ENCODE results near the gene DPAGT1. TPM values are rescaled to one million over a fixed set of nuclear protein-coding genes. Genes with fewer than 3 reads are reported as not detected.
A peak's percentile ranks its signal among the peaks of the same experiment; 100 is the strongest.

The DPAGT1 gene
- total RNA-seq, 1 donor from 2014 or later = 34.3 TPM

DNA sequence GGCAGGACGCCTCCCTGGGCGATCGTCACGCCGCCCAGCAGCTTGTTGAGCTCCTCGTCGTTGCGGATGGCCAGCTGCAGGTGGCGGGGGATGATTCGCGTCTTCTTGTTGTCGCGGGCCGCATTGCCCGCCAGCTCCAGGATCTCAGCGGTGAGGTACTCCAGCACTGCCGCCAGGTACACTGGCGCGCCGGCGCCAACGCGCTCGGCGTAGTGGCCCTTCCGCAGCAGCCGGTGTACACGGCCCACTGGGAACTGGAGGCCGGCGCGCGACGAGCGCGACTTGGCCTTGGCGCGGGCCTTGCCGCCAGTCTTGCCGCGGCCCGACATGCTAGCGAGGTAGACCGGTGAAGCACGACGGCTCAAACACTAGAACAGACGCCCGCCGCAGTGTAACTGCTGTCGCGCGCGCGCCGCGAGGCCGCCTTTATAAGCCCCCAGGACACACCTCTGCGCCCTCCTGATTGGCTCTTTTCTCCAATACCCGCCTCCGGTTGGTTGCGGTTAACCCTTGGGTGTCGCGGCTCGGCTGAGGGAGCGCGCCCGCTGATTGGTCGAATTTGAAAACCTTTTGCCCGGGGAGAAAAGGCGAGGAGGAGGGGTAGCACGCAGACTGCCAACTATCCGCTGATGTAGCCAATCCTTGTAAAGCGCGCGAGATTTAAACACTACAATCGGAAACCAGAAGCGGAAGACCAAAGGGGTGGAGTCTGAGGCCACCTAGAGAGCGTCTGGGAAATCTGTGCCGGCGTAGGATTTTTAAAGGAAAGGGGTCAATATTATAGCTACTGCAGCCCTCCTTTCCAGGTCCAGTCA is 6.4 kb downstream of the DPAGT1 start:
- peak; percentile 89 for ATAC-seq

DNA sequence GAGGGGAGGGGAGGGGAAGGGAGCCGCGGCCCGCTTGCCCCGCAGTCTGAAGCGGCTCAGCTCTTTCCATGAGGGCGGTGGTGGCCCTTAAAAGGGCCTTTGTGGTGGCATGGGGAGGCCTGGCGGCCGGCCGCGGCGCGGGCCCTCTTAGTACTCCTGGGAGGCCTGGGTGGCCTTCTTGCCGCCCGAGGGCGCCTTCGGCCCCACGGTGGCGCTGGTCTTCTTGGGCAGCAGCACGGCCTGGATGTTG is 6.9 kb downstream of the DPAGT1 start:
- ATAC-seq (peak; percentile 84), DNase-seq (ENCODE audit: low spot score) (peak; percentile 86)

More for the DNA sequence above, 6.4 kb downstream of the DPAGT1 start:
- DNase-seq (ENCODE audit: low spot score) = peak; percentile 99

DNA sequence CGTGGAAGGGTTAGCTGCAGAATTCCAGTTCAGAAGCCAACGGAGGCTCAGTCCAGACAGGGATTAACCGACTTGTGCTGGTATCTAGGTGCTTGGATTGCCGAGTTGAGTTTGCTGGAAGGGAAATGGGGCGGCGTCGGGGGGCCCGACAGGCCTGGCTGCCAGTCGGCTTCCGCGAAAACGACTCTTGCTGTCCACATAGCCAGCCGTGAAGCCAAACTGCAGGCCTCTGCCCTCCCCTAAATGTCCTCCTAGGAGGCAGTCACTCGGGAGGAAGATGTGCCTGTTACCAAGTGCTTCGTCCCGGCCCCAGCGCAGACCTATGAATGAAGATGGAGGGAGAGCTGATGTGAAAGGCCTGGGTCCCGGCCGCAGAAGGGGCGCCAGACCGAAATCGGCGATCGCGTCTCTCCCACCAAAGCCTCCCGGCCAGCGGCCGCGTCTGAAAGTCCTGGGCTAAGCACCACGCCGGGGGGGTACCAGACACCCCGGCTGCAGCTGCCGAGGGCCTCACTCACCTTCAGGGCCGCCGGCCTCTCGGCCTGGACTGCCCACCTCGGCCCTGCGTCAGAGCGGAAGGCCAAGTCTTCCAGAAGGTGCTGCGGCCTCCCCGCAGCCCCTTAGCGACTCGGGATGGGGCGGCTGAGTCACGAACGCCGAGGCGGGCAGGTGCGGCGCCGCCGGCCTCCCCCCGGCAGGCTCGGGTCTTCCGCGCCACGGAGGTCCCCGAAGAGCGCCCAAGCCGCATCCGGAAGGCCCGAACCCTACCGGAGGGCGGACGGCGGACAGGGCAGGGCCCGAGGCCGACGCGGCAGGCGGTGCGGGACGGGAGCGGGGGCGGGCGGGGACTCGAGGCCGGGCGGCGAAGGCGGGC is 7.5 kb downstream of the DPAGT1 start:
- peak; percentile 20 for ATAC-seq
- peak; percentile 56 for DNase-seq (ENCODE audit: low spot score)

DNA sequence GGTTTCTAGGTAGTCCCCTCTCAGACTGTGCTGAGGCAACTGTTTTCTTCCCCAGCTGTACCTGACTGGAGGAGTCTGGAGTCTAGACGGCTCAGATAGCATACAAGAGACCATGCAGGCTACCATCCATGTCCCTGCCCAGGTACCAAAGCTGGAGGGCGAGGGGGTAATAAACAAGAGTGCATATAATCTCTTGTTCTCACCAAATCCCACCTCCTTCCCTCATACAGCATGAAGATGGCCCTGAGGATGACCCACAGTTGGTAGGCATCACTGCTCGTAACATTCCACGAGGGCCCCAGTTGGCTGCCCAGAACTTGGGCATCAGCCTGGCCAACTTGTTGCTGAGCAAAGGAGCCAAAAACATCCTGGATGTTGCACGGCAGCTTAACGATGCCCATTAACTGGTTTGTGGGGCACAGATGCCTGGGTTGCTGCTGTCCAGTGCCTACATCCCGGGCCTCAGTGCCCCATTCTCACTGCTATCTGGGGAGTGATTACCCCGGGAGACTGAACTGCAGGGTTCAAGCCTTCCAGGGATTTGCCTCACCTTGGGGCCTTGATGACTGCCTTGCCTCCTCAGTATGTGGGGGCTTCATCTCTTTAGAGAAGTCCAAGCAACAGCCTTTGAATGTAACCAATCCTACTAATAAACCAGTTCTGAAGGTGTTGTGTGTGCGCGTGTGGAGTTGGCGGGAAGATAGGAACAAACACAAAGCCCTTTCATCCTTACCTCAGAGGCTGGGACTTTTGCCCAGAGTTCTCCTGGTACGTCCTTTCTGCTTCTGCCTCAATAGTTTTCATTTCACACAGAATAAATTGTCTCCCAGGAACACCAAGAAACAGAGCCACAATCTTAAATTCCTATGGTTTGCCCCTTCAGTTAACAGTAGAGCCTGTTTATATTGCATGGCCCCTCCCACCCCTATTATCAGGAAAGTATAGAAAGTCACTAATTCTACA is 8.5 kb downstream of the DPAGT1 start:
- DNase-seq (ENCODE audit: low spot score) = no peak
- no peak for ATAC-seq

DNA sequence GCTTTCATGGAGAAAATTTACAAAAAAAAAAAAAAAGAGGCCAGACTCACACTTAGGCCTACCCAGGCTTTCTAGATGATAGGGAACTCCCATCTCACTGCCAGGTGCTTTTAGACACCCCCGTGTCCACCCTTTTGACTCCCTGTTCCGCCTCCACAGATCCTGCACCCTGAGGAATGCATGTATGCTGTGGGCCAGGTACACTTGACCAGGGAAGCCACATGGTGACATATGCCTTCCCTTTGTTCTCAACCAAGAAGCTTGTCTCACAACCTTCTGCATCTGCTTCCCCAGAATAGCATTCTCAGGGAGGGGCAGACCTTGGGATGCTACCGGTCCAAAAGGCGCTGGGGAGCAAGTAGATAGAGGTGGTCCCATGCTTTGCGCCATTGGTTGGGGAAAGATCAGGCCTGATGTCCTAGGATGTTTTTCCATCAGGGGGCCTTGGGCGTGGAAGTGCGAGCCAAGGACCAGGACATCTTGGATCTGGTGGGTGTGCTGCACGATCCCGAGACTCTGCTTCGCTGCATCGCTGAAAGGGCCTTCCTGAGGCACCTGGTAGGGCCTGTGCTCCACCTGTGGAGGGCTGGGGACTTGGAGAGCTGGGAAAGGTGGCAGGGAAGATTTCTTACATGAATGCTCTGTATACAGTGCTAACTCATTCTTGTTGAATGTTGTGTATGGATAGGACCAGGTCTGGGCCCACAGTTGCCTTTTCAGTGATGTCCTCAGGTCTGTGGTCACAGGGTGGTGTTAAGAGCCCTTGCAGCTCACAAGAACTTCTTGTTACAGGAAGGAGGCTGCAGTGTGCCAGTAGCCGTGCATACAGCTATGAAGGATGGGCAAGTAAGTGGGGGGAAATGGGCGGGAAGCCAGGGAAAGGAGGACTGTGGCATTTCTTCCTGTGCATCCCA is 9.4 kb downstream of the DPAGT1 start:
- no peak for DNase-seq (ENCODE audit: low spot score)
- no peak for ATAC-seq

DNA sequence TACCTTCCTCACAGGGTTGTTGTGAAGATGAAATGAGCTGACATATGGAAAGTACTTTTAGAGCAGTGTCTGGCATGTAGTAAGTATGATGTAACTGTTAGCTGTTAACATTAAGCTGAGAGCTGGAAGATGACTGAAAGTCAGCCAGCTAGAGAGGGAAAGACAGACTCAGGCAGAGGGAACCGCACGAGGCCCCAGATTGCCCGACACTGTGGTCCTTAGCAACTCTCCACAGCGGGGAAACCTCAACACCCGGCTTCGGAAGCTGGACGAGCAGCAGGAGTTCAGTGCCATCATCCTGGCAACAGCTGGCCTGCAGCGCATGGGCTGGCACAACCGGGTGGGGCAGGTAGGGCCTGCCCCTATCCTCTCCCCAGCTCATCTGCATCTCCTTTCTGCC is 10.5 kb downstream of the DPAGT1 start:
- ATAC-seq (no peak), DNase-seq (ENCODE audit: low spot score) (no peak)

DNA sequence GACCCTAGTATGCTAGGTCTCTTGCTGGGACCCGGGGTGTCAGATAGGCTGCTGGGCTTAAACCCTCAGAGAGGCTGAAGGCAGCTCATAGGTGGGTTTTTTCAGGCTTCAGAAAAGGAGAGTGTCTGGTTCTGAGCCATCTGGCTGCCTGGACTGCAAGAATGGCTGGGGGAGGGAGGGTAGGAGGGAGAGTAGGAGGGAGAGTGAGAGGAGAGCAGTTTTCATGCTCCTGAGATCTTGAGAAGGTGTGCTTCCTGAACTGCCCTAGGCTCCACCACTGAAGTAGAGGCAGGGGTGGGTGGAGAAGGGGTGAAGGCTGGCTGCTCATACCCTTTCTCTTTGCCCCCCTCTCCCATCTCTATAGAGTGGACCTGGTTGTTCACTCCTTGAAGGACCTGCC is 12.3 kb downstream of the DPAGT1 start:
- ATAC-seq = no peak
- DNase-seq (ENCODE audit: low spot score) = no peak

DNA sequence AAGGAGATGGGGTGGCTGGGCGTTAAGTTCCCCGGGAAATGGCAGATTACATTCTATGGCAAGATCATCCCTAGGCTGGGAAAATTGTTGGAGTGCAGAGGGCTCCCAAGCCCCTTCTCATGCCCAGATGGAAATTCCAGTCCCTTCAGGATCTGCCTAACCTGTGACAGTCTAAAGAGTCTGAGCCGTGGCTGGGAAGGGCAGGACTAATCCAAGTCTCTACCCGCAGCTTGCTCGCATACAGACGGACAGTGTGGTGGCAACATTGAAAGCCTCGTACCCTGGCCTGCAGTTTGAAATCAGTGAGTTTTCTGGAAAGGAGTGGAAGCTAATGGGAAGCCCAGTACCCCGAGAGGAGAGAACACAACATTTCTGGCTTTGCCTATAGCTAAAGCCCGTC is 13.2 kb downstream of the DPAGT1 start:
- ATAC-seq = no peak
- DNase-seq (ENCODE audit: low spot score) = no peak

DNA sequence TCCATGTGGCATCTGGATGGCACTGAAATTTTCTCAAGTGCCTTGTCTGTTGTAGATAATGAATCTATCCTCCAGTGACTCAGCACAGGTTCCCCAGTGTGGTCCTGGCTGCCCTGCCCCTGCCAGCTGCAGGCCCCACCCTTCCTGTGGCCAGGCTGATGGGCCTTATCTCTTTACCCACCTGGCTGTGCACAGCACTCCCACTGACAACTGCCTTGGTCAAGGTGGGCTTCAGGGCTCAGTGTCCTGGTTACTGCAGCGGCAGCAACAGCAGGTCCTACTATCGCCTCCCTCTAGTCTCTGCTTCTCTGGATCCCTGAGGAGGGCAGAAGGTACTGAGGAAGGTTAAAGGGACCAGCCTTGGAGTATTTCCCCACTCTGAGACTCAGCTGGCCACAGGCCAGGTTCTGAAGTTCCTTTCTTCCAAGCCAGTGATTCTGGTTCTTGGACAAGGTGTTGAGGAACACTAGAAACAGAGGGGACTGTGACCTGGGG is 13.9 kb downstream of the DPAGT1 start:
- no peak for DNase-seq (ENCODE audit: low spot score)
- no peak for ATAC-seq

DNA sequence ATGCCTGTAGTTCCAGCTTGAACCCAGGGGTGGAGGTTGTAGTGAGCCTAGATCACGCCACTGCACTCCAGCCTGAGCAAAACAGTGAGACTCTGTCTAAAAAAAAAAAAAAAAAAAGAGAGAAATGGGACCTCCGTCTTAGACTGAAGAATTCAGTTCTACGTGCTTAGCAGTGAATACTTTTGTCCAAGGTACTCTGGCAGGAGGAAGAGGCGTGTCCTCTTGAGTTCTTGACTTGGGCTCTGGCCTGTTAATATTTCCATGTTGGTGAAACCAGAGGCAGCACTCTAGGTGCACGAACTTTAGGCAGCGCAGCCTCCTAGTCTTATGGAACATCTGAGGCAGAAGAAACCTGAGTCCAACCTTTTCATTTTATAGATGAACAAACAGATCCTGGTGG is 14.5 kb downstream of the DPAGT1 start:
- no peak for ATAC-seq
- DNase-seq (ENCODE audit: low spot score) = no peak

DNA sequence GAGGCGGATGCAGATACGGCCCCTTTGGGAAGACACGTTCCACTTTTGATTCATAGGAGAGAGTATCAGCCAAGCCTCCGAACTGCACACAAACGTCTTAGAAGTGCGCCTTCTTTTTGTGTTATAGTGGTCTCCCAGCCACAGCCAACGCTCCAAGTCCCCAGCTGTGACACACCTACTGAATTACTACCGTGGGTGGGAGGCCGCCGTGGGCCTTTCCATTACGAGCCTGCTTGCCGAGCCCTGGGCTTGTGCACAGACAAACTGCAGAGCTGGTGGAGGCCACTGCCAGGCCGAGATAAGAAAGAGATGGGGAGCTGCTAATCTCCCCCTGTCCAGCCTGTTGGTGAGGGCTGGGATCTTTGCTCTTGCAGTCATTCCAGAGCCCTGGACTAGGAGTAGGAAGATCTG is 16.2 kb downstream of the DPAGT1 start:
- no peak for ATAC-seq
- no peak for DNase-seq (ENCODE audit: low spot score)

DNA sequence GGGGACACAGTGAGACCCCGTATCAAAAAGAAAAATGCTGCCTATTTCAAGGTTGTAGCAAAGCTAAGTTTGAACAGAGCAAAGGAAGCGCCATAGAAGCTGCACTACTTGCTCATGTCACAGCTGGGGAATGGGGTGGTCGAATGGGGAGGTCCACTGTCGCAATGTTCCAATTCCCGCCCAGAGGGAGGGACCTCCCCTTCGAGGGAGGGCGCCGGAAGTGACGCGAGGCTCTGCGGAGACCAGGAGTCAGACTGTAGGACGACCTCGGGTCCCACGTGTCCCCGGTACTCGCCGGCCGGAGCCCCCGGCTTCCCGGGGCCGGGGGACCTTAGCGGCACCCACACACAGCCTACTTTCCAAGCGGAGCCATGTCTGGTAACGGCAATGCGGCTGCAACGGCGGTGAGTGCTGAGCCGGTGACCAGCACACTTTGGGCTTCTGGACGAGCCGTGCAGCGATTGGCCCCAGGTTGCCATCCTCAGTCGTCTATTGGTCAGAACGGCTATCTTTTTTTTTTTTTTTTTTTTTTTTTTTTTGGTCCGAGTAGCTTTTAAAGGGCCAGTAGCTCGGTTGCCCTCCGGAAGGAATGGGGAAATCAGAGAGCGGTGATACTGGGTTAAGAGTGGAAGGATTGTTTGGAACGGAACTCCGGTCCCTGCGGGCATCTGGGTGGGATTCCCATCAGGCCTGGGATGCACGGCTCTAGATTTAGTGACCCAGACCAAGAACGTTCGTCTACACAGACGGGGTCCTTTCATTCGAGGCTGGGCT is 16.8 kb downstream of the DPAGT1 start, which contains the start of gene HMBS:
Gene HMBS, plus strand, starts transcription at position 219 of the 774 bp plus-strand sequence. Its CDS starts 153 bp downstream, at position 372.
- DNase-seq (ENCODE audit: low spot score) (peak; percentile 95), ATAC-seq (peak; percentile 97)

DNA sequence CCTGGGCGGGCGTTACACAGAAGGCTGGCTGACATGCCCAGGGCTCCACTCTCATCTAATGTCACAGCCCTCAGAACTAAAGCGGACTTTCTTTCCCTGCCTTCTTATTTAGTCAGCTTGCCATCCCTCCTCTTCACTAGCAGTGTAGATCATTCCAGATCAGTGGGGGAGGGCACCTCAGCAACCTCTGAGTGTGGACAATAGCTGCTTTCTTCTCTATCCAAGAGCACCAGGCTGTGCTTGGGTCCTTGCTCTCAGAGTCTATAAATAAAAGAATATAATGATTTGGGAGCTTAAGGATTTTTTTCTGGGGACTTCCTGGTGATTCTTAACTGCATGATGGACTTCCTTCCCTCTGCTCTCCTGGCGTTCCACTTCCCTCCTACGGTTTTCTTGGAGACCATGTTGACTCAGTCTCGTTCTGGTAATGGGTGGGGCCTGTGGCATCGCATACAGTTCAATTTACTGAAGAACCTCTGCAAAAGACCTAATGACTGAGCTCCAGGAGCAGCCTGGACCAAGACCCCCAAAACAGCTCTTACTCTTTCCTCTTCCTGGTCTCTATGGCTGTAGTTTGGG is 19.9 kb downstream of the DPAGT1 start:
- ATAC-seq (no peak), DNase-seq (ENCODE audit: low spot score) (no peak)

DNA sequence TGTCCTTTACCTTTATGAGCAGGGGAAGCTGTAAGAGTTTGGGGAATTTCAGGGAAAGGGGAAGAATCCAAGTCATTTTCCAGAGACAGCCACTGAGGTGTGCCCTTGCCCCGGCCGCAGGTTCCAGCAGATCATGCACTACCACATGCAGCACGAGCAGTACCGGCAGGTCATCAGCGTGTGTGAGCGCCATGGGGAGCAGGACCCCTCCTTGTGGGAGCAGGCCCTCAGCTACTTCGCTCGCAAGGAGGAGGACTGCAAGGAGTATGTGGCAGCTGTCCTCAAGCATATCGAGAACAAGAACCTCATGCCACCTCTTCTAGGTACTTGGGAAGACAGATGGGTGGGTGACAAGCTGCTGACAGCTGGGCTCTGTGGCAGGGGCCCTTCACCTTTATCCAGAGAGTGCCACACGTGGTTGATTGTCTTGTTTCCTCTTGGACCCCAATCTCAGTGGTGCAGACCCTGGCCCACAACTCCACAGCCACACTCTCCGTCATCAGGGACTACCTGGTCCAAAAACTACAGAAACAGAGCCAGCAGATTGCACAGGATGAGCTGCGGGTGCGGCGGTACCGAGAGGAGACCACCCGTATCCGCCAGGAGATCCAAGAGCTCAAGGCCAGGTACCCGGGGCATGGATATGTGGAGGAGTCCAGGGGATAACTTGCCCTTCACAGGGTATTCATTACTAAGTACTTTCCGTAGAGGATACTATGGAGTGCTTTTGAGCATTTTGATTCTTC is 22.8 kb downstream of the DPAGT1 start:
- DNase-seq (ENCODE audit: low spot score) (no peak), ATAC-seq (no peak)

DNA sequence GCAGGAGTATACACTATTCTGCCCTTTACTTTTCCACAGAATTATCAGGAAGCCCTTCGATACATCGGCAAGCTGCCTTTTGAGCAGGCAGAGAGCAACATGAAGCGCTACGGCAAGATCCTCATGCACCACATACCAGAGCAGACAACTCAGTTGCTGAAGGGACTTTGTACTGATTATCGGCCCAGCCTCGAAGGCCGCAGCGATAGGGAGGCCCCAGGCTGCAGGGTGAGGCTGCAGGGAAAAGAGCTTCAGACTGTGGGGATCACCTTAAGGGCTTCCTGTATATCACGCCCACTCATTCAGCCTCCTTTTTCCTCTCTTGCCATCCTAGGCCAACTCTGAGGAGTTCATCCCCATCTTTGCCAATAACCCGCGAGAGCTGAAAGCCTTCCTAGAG is 23.8 kb downstream of the DPAGT1 start:
- ATAC-seq (no peak), DNase-seq (ENCODE audit: low spot score) (no peak)

DNA sequence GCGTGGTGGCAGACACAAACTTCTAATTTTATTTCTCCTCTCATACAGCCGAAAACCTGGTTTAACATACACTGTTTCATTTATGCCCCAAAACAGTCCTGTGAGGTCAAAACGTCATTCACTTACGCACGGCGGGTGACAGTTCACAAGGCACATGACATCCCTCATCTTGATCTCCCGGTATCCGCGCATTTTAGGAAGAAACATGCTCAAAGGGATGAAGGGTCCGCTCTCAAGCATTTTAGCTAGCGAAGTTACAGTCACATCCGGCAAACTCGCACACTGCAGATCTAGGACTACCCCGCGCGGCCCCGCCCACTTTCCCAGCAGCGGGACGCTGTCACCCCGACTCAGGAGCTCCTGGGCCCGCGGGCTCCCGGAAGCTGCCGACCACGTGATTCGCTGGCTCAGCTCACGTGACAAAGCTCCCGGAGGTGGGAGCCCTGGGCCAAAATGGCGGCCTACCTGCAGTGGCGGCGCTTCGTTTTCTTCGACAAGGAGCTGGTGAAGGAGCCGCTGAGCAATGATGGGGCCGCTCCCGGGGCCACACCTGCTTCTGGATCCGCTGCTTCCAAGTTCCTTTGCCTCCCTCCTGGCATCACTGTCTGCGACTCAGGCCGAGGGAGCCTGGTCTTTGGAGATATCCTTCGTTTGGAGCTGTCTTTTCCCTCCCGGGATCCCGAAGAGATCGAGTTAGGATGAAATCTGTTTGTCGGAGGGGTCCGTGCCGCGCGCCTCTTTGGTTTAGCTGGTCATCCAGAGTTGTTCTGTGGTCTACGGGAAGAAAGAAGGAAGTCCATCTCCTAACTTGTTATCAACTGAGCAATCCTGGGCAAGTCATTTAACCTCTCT is 34.1 kb downstream of the DPAGT1 start, which contains the start of gene VPS11:
Gene VPS11, plus strand, starts transcription at position 448 of the 852 bp plus-strand sequence. Its CDS starts 6 bp downstream, at position 454.
- ATAC-seq = peak; percentile 98
- DNase-seq (ENCODE audit: low spot score) = peak; percentile 99

DNA sequence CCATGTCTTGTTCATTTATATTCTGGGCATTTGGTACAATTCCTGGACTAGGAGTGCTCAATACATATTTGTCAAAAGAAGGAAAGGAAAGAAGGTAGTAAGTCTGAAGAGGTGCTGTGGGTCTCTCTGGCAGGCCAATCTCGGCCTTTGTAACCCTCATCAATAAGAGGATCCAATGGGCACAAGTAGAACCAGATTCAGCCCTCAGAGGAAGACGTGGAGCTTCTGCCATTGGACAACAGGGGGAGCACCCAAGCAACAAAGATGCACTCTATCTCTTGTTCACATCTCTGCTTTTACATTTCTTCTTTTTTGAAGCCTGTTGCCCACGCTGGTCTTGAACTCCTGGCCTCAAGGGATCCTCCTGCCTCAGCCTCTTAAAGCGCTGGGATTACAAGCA is 36.3 kb downstream of the DPAGT1 start:
- ATAC-seq = no peak
- no peak for DNase-seq (ENCODE audit: low spot score)
